ENCODE results near the gene FITM2. TPM values are rescaled to one million over a fixed set of nuclear protein-coding genes. Genes with fewer than 3 reads are reported as not detected.
"Not testable (repeated sequence)": the region's sequence is repeated elsewhere in the genome, so short reads cannot be mapped to it uniquely, and the experiment has no call there.

The FITM2 gene
- total RNA-seq, 4 donors from 2014 or later = 9.0 to 13.8 (median 10.7) TPM

DNA sequence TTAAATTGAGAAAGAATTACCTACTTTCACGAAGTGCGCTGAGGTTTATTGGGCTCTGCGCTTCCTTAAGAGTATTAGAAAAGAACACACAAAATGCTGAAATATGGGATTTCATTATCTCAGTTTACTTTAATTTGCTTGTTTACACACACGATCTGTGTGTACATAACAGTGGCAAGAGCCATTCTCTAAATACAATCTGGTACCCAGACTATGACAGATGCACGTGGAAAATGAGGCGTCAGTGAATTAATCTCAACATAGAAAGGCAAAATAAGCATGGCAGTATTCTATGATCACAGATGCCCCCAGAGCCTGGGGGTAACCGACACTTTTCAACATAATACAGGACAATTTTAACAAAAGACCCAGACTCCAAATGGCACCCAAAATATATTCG is 8.3 kb downstream of the FITM2 start:
- Histone ChIP-seq H3K36me3 (peaks cover 0 to 65% (median 0%) of the 10 kb centered on the region in 3 donors), H3K9me3 (no peaks in the 10 kb centered on the region), H3K4me1 (no peaks in the 10 kb centered on the region), H3K4me3 (no peak overlapping the region), H3K27ac (no peak overlapping the region), H3K27me3 (no peaks in the 10 kb centered on the region)
- no peak for DNase-seq (ENCODE audit: low spot score in 2 of 2)
- no peak for TF ChIP-seq EP300 (IDR thresholded peaks at IDR 0.05)
- WGBS, 2 donors = 90 to 92% methylated on average over 8 of the region's 8 CpGs

DNA sequence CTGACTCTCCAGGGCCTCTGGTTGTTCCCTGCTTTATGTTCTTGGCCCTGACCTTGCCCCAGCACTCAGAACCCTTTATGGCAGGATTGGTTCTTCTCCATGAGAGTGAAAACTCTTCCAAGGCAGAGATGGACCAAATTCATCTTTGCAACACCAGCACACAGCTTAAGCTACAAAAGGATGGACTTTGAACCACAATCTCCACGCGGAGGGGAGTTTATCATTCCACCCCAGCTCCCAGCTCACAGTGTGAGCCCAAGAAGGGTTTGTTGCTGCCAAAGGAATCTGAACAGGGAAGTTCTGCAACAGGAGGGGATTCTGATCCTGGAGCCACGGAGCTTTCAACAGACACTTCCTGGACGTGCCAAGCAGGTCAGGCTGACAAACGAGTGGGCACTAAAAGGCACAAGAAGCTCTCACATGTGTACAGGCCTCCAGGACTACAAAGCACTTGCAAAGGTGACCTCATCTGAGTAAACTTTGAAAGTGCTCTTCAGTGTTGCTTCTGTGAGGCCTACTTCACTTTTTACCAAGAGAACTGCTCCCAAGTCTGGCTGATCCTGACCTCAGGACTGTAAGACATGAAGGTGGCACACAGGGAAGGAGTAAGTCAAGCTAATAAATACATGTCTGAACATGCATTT is 8.9 kb downstream of the FITM2 start:
- Histone ChIP-seq H3K27me3 (no peaks in the 10 kb centered on the region), H3K4me1 (no peaks in the 10 kb centered on the region)

DNA sequence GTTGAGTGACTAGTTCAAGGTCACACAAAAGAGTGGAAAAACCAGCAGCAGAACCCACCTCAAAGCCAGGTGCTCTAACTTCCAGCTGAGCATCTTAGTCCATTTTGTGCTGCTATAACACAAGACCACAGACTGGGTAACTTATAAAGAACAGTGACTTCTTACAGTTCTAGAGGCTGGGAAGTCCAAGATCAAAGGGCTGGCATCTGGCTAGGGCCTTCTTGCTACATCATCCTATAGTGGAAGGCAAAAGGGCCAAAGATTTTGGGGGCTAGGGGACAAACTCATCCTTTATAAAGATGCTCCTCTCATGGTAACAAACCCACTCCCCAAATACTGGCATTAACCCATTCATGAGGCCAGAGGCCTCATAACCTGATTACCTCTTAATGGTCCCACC is 9.7 kb downstream of the FITM2 start:
- no peak overlapping the region for H3K27ac ChIP-seq
- no peak for TF ChIP-seq POLR2A (IDR thresholded peaks at IDR 0.05)
- TF ChIP-seq EP300 (IDR thresholded peaks at IDR 0.05) = no peak
- TF ChIP-seq CTCF (IDR thresholded peaks at IDR 0.05) = no peak
- no peaks in the 10 kb centered on the region for H3K4me1 ChIP-seq
- no peaks in the 10 kb centered on the region for H3K27me3 ChIP-seq
- DNase-seq (ENCODE audit: low spot score in 2 of 2) = no peak
- H3K4me3 ChIP-seq = no peak overlapping the region
- H3K9me3 ChIP-seq = no peaks in the 10 kb centered on the region
- H3K36me3 ChIP-seq = peaks cover 0 to 52% (median 0%) of the 10 kb centered on the region in 3 donors

More for the DNA sequence above, 8.9 kb downstream of the FITM2 start:
- Histone ChIP-seq H3K4me3 (no peak overlapping the region), H3K36me3 (peaks cover 0 to 61% (median 0%) of the 10 kb centered on the region in 3 donors), H3K27ac (no peak overlapping the region), H3K9me3 (no peaks in the 10 kb centered on the region)
- TF ChIP-seq EP300 (IDR thresholded peaks at IDR 0.05) (no peak), POLR2A (IDR thresholded peaks at IDR 0.05) (no peak), CTCF (IDR thresholded peaks at IDR 0.05) (no peak)
- DNase-seq (ENCODE audit: low spot score in 2 of 2) = no peak
- WGBS, 2 donors = 64 to 81% methylated on average over 5 of the region's 5 CpGs

DNA sequence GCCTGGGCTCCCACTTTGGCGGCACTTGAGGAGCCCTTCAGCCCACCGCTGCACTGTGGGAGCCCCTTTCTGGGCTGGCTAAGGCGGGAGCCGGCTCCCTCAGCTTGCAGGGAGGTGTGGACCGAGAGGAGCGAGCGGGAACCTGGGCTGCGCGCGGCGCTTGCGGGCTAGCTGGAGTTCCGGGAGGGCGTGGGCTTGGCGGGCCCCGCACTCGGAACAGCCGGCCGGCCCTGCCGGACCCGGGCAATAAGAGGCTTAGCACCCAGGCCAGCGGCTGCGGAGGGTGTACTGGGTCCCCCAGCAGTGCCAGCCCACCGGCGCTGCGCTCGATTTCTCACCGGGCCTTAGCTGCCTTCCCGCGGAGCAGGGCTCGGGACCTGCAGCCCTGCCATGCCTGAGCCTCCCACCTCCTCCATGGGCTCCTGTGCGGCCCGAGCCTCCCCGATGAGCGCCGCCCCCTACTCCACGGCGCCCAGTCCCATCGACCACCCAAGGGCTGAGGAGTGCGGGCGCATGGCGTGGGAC is 11.9 kb downstream of the FITM2 start:
- H3K36me3 ChIP-seq = peaks cover 0 to 30% (median 0%) of the 10 kb centered on the region in 3 donors
- not testable (repeated sequence) for H3K4me3 ChIP-seq; H3K27me3 ChIP-seq; H3K4me1 ChIP-seq; H3K9me3 ChIP-seq; DNase-seq (ENCODE audit: low spot score in 2 of 2); H3K27ac ChIP-seq
- WGBS, 2 donors = 86 to 89% methylated on average over 13 to 23 of the region's 42 CpGs

- no peak for DNase-seq (ENCODE audit: low spot score in 2 of 2)
- Histone ChIP-seq H3K4me1 (no peaks in the 10 kb centered on the region), H3K36me3 (peaks cover 0 to 27% (median 0%) of the 10 kb centered on the region in 3 donors), H3K9me3 (no peaks in the 10 kb centered on the region), H3K27ac (no peak overlapping the region), H3K27me3 (no peaks in the 10 kb centered on the region), H3K4me3 (no peak overlapping the region)
- TF ChIP-seq EP300 (IDR thresholded peaks at IDR 0.05) (no peak), POLR2A (IDR thresholded peaks at IDR 0.05) (no peak), CTCF (IDR thresholded peaks at IDR 0.05) (no peak)
- WGBS, 2 donors = 87 to 97% methylated on average over 4 of the region's 4 CpGs
Measured at GRCh38 chr20:44297721-44298120, 13.3 kb downstream of the FITM2 start.

DNA sequence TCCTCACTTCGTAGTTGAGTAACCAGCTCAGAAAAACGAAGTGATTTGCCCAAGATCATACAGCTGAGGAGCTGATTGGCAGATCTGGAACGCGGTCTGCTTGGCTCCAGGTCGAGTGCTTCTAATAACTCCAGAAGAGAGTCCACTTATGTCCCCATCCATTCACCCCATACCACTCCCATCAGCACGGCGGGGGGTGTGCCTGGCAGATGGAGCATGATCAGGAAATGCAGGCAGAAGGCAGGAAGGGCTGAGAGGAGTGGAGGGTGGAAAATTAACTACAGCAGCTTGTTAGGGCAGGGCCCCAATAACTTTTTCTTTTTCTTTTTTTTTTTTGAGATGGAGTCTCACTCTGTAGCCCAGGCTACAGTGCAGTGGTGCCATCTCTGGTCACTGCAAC is 15.0 kb downstream of the FITM2 start:
- DNase-seq (ENCODE audit: low spot score in 2 of 2) = no peak
- Histone ChIP-seq H3K36me3 (peaks cover 0 to 24% (median 0%) of the 10 kb centered on the region in 3 donors), H3K9me3 (no peaks in the 10 kb centered on the region), H3K4me3 (no peak overlapping the region), H3K27me3 (no peaks in the 10 kb centered on the region), H3K27ac (no peak overlapping the region), H3K4me1 (no peaks in the 10 kb centered on the region)
- 79 to 84% methylated on average over 7 of the region's 7 CpGs for WGBS, 2 donors
- TF ChIP-seq EP300 (IDR thresholded peaks at IDR 0.05) (no peak), CTCF (IDR thresholded peaks at IDR 0.05) (no peak)
